HPDE6-E6E7 (cell line): ENCODE data around the gene PSMF1.

Source experiments
- DNase-seq: peaks from one replicate; pipeline ENCODE4 v3.0.0; 2011; ENCODE audit warnings: missing footprints; ENCODE audit errors: extremely low spot score

The PSMF1 gene

DNA sequence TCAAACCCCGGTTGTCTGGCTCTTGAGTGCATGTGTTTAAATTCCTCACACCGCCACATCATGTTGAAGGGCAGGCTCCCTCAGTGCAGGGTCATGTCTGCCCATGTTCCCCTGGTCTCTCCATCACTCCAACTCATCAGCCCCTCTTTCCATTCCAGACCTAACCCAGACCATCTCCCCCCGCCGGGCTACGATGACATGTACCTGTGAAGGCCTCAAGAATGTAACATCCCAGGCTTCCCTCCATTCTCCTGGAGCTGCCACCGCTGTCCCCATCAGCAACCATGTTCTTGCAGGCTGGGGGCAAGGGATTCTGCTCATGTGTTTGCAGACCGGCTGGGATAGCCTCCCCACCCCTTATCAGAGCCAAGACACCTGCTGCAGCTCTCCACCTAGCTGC, 46.5 kb downstream of the PSMF1 start:
- no peak for DNase-seq

DNA sequence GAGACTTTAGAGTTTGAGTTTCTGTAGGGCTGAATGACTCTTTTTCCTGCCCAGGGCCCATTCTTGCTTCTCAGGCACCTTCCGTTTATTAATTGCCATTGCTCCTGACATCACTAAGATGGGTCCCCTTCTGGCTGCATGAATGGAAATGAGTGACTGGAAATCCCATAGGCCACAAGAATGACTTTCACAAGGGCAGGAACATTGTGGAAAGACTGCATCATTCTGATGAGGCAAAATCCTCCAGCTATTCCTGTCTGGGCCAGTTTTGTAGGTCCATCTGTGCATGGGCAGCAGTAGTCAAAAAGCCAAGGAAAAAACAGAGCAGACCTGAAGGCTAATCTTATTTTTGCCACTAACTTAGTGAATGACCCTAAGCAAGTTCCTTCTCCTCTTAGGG, 47.1 kb downstream of the PSMF1 start:
- no peak for DNase-seq

DNA sequence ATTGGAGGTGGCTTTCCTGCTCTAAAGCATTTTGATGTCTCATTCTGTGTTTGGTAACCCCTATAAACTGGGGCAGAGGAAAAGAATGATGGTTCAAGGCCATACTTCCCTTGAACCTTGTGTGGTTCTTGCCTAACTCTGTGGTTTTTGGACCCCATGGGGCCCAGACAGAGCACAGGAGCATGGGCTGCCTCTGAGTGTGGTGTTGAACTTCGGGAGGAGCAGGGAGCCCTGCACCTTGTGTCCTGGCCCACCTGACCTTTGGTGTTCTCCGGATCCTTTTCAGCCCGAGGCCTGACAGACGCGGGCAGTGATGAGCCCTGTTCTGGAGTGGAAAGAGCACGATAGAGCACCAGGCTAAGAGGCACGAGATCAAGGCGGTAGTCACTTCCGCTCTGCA, 47.5 kb downstream of the PSMF1 start:
- DNase-seq = no peak

DNA sequence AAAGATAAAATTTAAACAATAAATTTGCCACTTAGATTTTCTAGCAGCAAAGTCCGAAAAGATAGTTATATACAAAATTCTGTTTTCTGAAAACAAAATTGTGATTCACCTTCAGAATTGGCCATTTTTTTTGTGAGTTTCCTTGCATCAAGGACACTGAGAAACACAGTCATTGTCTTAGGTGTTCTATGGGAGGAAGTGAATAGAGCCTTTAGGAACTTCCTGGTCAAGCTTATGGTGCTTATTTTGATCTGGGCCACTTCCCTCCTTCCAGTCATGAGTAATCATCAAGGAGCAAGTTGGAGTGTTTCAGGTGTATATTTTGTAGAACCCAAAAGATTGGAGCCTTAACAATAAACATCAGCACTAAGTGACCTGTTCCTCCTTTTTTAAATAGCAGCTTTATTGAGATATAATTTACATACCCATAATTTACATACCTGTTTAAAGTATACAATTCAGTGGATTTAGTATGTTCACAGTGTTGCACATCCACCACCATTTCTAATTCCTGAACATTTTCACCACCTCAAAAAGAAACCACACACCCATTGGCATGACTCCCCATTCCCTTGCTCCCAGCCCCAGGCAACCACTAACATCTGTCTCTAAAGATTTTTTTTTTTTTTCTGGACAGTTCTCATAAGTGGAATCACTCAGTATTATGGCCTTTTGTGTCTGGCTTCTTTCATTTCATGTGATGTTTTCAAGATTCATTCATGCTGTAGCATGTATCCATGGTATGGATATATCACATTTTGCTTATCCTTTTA, 48.7 kb downstream of the PSMF1 start:
- no peak for DNase-seq

DNA sequence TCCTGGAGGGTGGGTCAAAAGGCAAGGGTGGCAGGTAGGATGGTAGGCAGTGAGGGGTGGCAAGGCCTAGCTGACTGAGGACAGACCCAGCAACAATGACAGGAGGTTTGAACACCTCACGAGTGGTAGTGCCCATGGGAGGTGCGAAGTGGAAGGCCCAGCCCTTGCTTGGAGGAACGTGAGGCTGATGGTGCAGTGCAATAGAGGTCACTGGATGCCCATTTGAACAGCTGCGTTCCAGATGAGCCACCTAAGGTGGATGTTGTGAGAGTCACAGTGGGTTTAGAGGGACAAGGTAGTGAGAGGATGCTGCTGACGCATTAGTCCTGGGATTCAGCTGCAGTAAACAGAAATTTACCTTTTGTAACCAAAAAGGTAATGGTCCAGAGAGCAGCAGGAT, 50.8 kb downstream of the PSMF1 start:
- no peak for DNase-seq

DNA sequence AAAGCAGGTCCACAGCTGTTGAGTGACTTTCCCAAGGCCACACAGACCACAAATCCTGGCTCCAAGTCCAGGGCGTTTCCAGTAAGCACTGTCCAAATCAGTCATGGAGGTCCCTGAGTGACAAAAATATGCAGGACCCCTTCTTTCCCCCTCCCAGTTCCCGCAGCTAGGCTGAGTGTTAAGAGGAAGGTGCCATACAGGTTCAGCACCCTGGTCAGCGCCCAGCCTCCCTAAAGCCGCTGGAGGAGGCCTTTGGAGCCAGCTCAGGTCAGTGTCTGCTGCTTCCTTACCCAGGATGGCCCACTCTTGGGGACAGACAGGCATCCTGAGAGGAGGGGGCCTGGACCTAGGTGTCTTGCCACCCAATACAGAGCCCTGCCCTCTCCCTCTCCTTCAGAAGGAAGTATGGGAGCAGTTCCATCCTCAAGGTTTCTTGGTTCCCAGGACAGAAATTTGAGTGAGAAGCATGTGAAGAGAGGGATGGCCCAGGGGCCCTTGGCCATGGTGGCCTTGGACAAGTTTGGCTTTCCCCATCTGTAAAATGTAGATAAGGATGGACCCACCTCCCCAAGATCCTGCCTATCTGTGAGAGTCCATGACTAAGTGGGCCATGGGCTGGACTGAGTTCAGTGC, 53.2 kb downstream of the PSMF1 start:
- no peak for DNase-seq

DNA sequence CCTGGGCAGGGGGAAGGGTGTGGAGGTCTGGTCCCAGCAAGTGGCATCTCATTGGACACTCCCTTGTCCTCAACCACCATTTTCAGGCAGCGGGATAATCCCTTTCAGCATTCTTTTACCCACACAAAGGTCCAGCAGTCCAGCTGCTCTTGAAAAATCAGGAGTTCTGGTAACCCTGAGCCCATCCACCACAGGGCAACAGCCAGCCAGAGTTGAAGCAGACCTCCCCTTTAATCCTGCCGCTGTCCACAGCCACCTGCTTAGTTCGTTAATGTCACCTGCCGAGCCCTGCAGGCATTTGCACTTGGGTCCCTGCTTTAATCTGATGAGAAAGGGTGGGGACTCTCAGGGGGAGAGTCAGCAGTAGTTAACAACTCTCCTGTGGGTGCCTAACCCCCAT, 55.3 kb downstream of the PSMF1 start:
- DNase-seq = no peak

DNA sequence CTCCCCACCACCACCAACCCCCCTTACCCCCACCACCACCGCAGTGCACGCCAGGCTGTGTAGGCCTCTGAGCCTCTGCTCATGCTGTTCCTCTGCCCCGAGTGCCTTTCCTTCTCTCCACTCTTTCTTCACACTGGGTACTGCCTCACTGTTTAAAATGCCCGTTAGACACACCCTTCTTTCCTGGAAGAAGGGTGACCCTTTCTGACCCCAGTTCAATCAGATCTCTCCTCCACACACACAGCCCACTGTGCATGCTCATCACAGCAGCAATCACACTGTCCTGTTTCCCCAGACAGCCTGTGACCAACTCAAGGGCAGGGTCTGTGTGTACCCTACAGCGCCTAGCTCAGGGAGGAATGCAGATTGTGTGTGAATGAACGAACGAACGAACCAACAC, 56.4 kb downstream of the PSMF1 start:
- DNase-seq = no peak

DNA sequence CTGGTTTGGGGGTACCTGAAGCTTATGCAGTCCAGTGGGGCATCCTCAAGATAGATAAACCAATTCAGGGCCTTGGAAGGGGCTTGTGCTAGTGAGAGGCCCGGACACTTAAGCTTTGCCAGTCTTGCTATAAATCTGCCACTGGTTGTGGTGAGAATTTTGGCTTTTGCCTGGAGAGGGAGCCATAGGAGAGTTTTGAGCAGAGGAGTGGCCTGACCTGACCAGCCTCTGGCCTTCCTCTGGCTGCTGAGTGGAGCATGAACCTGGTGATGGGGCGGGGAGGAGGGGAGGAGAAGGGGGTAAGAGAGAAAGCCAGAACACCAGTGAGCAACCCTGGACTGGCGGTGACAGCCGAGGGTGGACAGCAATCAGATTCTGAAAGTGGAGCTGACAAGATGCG, 59.3 kb downstream of the PSMF1 start:
- no peak for DNase-seq

DNA sequence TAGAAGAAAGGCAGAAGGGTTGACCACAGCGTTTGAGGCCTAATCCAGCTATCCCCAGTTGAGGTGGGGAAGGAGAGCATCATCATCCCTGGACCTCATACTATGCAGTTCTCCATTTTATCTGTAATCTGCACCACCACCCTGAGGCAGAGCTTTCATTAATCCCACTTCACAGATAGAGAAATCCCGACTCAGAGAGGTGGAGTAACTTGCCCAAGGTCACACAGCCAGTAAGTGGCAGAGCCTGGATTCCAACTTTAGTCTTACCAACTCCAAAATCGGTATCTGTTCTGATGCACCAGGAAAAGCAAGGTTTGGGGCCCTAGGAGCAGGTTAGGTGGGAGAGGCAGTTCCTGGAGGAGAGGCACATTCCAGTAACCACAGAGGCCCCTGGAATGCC, 59.7 kb downstream of the PSMF1 start:
- no peak for DNase-seq

DNA sequence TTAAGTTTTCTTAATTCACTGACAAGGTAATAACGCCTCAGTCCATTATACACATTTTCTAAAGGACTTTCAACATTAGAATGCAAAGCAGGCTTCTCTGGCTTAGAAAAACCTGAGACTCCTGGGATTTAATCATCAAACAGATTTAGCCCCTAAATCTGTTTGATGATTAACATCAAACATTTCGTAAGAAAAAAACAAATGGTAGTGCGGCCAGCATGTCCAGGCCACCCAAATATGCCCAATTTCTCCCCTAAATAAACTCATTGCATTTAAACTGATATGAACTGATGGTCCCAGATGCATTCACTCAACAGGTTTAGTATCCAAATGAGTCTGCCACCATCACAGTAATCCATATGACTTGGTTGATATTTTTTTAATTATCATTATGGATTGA, 60.2 kb downstream of the PSMF1 start:
- no peak for DNase-seq

DNA sequence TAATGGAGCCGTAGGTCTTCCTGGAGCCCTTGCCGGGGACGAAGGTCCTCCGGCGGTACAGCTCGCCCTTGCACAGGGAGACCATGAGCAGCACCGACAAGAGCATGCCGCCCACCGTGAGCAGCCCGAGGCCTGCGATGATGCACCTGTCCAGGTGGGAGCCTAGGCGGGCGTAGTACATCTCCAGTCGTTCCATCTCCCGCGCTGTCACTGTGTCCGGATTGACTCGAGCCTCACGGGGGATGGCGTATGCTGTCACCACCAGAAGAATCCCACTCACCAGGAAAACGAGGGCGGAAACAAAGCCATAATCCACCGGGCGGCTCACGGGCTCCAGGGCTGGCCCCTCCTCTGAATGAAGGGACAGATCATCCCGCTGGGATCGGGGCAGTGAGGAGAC, 62.5 kb downstream of the PSMF1 start:
- DNase-seq = no peak

DNA sequence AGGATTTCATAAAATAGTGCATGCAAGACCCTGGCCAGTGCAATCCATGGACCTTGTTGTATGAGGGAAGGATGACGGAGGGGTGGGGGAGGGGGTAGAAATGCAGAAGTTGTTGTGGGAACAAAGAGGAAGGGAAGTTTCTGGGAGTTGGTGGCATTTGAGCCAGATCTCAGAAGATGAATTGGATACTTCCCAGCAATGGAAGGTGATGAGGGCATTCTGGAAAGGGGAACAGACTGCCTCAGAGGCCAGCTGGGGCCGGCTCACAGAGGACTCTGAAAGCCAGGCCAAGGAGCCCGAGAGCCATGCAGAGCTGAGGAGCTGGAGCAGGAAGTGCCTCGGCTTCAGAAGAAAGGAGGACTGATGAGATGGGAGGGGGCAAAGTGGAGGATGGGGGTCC, 63.7 kb downstream of the PSMF1 start:
- DNase-seq = no peak

DNA sequence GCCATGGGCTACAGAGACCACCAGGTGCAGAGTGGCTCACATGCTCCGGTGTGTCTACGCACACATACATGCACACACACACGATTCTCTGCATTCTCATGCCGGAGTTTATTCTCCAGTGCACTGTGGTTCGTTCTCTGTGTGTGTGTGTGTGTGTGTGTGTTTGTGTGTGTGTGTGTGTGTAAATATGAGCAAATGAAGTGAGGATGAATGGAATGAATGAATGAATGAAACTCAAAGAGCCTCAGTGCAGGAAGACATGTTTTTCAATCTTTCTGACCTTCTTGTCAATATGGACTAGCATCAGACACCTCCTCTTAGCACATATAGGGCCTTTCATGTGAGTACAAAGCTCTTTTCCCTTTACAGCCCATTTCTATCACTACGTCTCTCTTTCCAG, 64.8 kb downstream of the PSMF1 start:
- no peak for DNase-seq

DNA sequence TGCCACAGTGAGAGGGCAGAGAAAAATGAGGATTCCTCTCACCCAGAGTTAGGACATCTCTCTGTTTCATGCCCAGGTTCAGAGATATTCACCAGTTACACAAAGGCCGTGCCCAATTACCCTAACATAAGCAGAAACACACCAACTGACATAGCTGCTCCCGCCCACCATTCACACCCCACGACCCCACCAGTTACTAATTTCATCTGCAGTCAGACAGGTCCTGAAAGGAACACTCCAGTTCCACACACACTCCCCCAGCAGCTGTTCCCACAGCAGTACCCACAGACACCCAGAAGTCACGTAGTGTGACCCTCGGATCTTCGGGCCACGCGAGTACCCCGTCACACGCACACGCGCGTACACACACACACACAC, 65.8 kb downstream of the PSMF1 start:
- no peak for DNase-seq

DNA sequence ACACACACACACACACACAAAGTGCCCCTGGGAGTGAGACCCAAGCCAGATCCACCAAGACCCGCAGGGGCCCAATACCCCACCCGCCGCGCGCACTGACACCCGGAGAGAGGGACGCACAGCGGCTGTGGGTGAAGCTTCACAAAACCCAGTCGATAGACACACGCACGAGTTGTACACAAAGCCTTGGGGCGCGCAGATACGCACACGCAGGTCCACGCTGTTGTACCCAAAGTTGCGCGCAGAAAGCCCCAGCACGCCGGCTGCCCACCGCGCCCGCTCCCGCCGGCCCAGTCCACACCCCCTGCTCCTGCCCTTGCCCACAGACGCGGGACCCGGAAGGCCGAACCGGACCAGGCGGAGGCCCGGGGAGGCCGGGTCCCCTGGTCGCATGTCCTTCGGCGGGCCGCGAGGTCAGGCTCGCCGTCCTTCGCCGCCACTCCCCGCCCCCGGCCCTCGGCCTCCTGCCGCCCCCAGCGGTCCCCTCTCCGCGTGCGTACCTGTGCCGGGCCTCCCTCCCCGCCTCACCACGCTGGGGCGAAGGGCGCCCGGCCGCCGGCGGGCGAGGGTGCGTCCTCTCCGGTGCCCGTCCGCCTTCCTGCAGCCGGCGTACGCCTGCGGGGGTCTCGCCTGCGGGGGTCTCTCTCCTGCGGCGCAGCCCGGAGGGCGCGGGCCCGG, 66.4 kb downstream of the PSMF1 start, which contains the start of gene TMEM74B:
TSS of gene TMEM74B (minus strand) at position 344 of the 678 bp plus-strand sequence. CDS start 1,180 bp downstream, outside the sequence.
- no peak for DNase-seq

DNA sequence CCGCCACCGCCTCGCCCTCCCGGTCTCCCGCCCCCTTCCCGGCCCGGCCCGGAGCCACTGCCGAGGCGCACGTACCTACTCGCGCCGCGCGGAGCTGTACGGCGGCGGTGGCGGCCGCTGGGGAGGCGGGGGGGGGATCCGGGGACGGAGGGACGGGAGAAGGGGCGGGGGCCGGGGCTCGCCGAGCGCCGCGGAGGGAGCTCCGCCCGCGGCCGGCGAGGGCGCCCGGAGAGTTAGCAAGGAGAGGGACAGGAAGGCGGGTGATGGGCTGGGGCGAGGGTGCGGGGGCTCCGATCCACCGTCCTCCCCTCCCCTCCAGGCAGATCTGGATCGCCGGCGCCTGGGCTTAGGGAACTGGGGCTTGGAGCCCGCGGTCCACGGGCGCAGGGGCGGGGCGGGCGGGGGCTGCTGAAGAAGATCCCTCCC, 66.9 kb downstream of the PSMF1 start:
- DNase-seq = no peak

DNA sequence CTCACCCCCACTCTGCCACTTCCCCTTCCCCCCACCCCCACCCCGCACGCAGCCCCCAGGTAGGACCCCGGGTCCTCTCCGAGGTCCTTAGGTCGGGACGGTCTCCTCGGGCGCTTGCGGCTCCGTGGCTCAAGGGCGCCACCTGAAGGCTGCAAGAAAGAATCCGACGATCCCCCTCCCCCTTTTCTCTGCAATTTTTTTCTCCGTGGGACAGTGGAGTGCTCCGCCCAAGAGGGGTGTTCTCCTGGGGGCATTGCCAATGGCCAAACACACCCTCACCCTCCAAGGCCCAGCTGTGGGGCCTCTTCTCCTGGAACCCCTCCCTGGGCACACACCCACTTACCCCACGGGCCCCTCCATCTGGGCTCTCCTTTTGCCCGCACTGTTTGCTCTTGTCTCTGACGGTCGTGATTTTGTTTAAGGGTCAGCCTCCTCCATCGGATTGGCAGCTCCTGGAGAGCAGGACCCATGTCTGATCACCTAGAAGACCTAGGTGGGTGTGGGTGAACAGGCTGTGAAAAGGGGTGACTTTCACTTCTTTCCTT, 67.5 kb downstream of the PSMF1 start:
- DNase-seq = peak; percentile 66

DNA sequence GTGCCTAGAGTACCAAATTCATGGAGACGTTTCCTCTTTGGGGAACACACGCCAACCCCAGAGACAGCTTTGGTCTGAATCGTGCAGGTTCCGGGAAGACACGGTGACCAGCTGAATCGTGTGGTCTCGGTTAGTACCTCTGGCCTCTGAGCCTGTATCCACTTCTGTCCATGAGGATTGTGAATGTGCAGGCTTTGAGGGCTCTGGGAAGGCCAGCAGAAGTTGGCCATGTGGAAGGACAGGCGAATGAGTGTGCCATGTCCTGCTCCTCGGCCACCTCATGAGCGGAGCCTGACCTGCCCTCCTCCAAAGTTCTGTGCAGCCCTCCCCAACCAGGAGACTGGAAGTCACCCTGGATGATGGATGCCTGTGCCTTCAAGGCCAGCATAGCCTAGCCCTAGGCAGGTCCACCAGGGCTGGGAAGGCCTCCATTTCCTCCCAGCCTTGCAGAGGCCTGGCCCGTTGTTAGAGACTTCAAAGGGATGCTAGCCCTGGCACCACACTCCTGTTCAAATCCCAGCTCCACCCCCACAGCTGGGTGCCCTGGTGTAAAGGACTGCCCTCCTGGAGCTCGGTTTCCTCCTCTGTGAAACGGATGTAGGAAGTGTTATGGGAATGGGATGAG, 68.1 kb downstream of the PSMF1 start:
- DNase-seq = no peak

DNA sequence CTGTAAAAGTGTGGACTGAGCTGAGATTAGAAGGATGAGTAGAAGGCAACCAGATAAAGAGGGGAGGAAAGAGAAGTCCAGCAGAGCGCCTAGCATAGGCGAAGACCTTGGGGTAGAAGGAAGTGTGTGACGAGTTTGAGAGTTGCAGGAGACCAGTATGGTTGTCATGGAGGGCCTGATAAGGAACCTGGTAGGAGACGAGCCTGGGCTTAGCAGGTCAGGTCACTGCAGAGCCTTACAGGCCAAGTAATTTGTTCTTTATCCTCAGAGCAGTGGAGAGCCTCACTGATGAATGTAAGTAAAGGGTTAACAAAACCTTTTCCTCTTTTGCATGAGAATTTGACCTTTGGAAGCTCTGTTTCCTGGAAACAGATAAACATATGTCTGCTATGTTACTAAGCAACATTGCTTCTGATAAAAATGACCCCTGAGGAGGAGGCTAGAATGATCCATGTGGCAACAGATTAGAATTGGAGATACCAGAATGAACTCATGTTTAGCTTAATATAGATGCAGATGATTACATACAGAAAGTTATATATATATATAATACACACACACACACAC, 69.3 kb downstream of the PSMF1 start:
- no peak for DNase-seq

DNA sequence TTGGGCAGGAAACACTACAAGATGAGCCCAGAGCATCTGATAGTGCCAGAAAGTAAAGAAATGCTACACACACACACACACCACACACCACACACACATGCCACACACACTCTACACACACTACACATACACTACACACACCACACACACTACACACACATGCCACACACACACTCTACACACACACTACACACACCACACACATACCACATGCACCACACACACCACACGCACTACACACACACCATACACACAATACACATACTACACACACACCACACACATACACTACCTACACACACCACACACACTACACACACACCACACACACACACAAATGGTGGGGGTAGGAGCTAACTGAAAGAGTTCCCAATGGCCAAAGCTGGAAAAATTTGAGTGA, 69.9 kb downstream of the PSMF1 start:
- no peak for DNase-seq

DNA sequence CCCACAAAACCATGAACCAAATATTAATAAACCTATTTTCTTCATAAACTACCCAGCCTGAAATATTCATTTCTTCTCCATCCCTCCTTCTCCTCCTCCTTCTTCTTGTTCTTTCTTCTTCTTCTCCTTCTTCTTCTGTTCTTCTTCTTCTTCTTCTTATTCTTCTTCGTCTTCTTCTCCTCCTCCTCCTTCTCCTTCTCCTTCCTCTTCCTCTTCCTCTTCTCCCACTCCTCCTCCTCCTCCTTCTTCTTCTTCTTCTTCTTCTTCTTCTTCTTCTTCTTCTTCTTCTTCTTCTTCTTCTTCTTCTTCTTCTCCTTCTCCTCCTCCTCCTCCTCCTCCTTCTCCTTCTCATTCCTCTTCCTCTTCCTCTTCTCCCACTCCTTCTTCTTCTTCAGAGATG, 71.4 kb downstream of the PSMF1 start:
- DNase-seq = no peak
